HG03139 (cell line): ENCODE measurements around the gene ASAP2.

ENCODE experiments used
- ATAC-seq: cut with Tn5 transposase; IDR thresholded peaks from one replicate; pipeline ENCODE4 v1.9.1; 2021; ENCODE audit not compliant: unreplicated experiment

Gene ASAP2

GRCh38 chr2:9205963-9206948, at the start of gene ASAP2:
Gene ASAP2 (plus strand): TSS chr2:9206812. CDS start chr2:9207105, 293 bp downstream.
- ATAC-seq, result peak; percentile 53

- ATAC-seq, result no peak
These were observed 47.5 kb upstream of the ASAP2 start for GRCh38 chr2:9158786-9159779.

GRCh38 chr2:9160732-9161131, 45.9 kb upstream of the ASAP2 start:
- ATAC-seq, result no peak

- no peak for ATAC-seq
These were observed 43.8 kb upstream of the ASAP2 start for GRCh38 chr2:9162841-9163240.

GRCh38 chr2:9163306-9164111, 43.1 kb upstream of the ASAP2 start:
- ATAC-seq, result no peak

- no peak for ATAC-seq
These were observed 42.5 kb upstream of the ASAP2 start for GRCh38 chr2:9164112-9164608.

GRCh38 chr2:9165625-9166024, 41.0 kb upstream of the ASAP2 start:
- ATAC-seq, result no peak

- no peak for ATAC-seq
These were observed 39.8 kb upstream of the ASAP2 start for GRCh38 chr2:9166579-9167377.

GRCh38 chr2:9167718-9168657, 38.6 kb upstream of the ASAP2 start:
- ATAC-seq, result no peak

GRCh38 chr2:9168821-9169221, 37.8 kb upstream of the ASAP2 start:
- ATAC-seq, result no peak

GRCh38 chr2:9169349-9170107, 37.1 kb upstream of the ASAP2 start:
- no peak for ATAC-seq

GRCh38 chr2:9170458-9171130, 36.0 kb upstream of the ASAP2 start:
- ATAC-seq, result no peak

- no peak for ATAC-seq
These were observed 31.7 kb upstream of the ASAP2 start for GRCh38 chr2:9174771-9175437.

GRCh38 chr2:9178110-9178903, 28.3 kb upstream of the ASAP2 start:
- ATAC-seq, result peak; percentile 51

- ATAC-seq, result no peak
These were observed 27.6 kb upstream of the ASAP2 start for GRCh38 chr2:9178904-9179571.
